Measurements from ENCODE around the gene SLC16A8.
"Not testable (repeated sequence)": the region's sequence is repeated elsewhere in the genome, so short reads cannot be mapped to it uniquely, and the experiment has no call there.

The SLC16A8 gene

GRCh38 chr22:38083931-38084631 lies at the start of gene SLC16A8:
Gene SLC16A8, minus strand, starts transcription at chr22:38084184. Its CDS starts 1,311 bp downstream, at chr22:38082873.
- in situ Hi-C loops (cut with MboI; ENCODE audit: low sequenced_read_pairs): no loop called here

GRCh38 chr22:38133331-38133730 lies 49.3 kb upstream of the SLC16A8 start:
- in situ Hi-C loops (cut with MboI; ENCODE audit: low sequenced_read_pairs): no loop called here

GRCh38 chr22:38132794-38133193 lies 48.8 kb upstream of the SLC16A8 start:
- in situ Hi-C loops (cut with MboI; ENCODE audit: low sequenced_read_pairs): no loop called here

- in situ Hi-C loops (cut with MboI; ENCODE audit: low sequenced_read_pairs): no loop called here
These were observed 48.2 kb upstream of the SLC16A8 start for GRCh38 chr22:38132136-38132535.

GRCh38 chr22:38131399-38131798 lies 47.4 kb upstream of the SLC16A8 start:
- in situ Hi-C loops (cut with MboI; ENCODE audit: low sequenced_read_pairs): no loop called here

GRCh38 chr22:38129856-38130255 lies 45.9 kb upstream of the SLC16A8 start:
- in situ Hi-C loops (cut with MboI; ENCODE audit: low sequenced_read_pairs): loop anchor here (10.0 kb wide), 1 partner anchor 105 kb away; no protein-coding TSS in a partner anchor

- in situ Hi-C loops (cut with MboI; ENCODE audit: low sequenced_read_pairs): loop anchor here (10.0 kb wide), 1 partner anchor 106 kb away; no protein-coding TSS in a partner anchor
These were observed 45.0 kb upstream of the SLC16A8 start for GRCh38 chr22:38129021-38129420.

- in situ Hi-C loops (cut with MboI; ENCODE audit: low sequenced_read_pairs): loop anchor here (10.0 kb wide), 1 partner anchor 107 kb away; no protein-coding TSS in a partner anchor
These were observed 43.9 kb upstream of the SLC16A8 start for GRCh38 chr22:38127869-38128268.

- in situ Hi-C loops (cut with MboI; ENCODE audit: low sequenced_read_pairs): loop anchor here (10.0 kb wide), 1 partner anchor 108 kb away; no protein-coding TSS in a partner anchor
These were observed 43.1 kb upstream of the SLC16A8 start for GRCh38 chr22:38126928-38127668.

- in situ Hi-C loops (cut with MboI; ENCODE audit: low sequenced_read_pairs): loop anchor here (10.0 kb wide), 1 partner anchor 109 kb away; no protein-coding TSS in a partner anchor
These were observed 41.8 kb upstream of the SLC16A8 start for GRCh38 chr22:38125751-38126201.

GRCh38 chr22:38125038-38125610 lies 41.1 kb upstream of the SLC16A8 start:
- in situ Hi-C loops (cut with MboI; ENCODE audit: low sequenced_read_pairs): loop anchor here (10.0 kb wide), 1 partner anchor 110 kb away; no protein-coding TSS in a partner anchor

- in situ Hi-C loops (cut with MboI; ENCODE audit: low sequenced_read_pairs): loop anchor here (10.0 kb wide), 1 partner anchor 110 kb away; no protein-coding TSS in a partner anchor
These were observed 40.4 kb upstream of the SLC16A8 start for GRCh38 chr22:38124236-38124974.

GRCh38 chr22:38122616-38123015 lies 38.6 kb upstream of the SLC16A8 start:
- in situ Hi-C loops (cut with MboI; ENCODE audit: low sequenced_read_pairs): loop anchor here (10.0 kb wide), 1 partner anchor 112 kb away; no protein-coding TSS in a partner anchor

GRCh38 chr22:38120359-38121110 lies 36.6 kb upstream of the SLC16A8 start:
- in situ Hi-C loops (cut with MboI; ENCODE audit: low sequenced_read_pairs): loop anchor here (10.0 kb wide), 1 partner anchor 114 kb away; no protein-coding TSS in a partner anchor

GRCh38 chr22:38118747-38119146 lies 34.8 kb upstream of the SLC16A8 start:
- in situ Hi-C loops (cut with MboI; ENCODE audit: low sequenced_read_pairs): not testable (repeated sequence)

- in situ Hi-C loops (cut with MboI; ENCODE audit: low sequenced_read_pairs): no loop called here
These were observed 34.2 kb upstream of the SLC16A8 start for GRCh38 chr22:38118182-38118581.

- in situ Hi-C loops (cut with MboI; ENCODE audit: low sequenced_read_pairs): not testable (repeated sequence)
These were observed 33.6 kb upstream of the SLC16A8 start for GRCh38 chr22:38117556-38117955.

GRCh38 chr22:38115423-38116205 lies 31.6 kb upstream of the SLC16A8 start:
- in situ Hi-C loops (cut with MboI; ENCODE audit: low sequenced_read_pairs): no loop called here
